IMR-90 (cell line): ENCODE results near the gene PRADC1. TPM values are rescaled to one million over a fixed set of nuclear protein-coding genes. Genes with fewer than 3 reads are reported as not detected.

Experiments used
- ATAC-seq: fragments of 200-7000 bp; cut with Tn5 transposase; 2 replicates; pipeline ENCODE4 v1.9.1; 2020; ENCODE audit warnings: low read depth, mild to moderate bottlenecking, moderate library complexity
- BruUV-seq: library from RNA; stranded (reverse); fragments of 400-500 nt; replicated peaks from 2 replicates; lab custom pipeline; 2021; lab: Mats Ljungman, UMichigan
- CTCF ChIA-PET: fragments of 300-600 bp; formaldehyde crosslinking; extraction: SDS; loops from one replicate; lab custom pipeline; 2021; ENCODE audit warnings: antibody characterized with exemption; lab: Yijun Ruan, JAX
- POLR2A ChIA-PET: fragments of 300-600 bp; sonication (Branson Sonifier 250); formaldehyde crosslinking; loops from one replicate; lab custom pipeline; 2022; ENCODE audit warnings: antibody characterized with exemption; ENCODE audit not compliant: unreplicated experiment; lab: Charles Lee
- DNase-seq: peaks from one replicate; pipeline ENCODE4 v3.0.0; 2013
- H2AFZ ChIP-seq: replicated peaks from 2 replicates; pipeline ENCODE3; 2013; ENCODE audit warnings: low read length, mild to moderate bottlenecking; ENCODE audit not compliant: poor library complexity
- H2AK5ac ChIP-seq: 2 replicates; pipeline ENCODE4 v1.6.1; 2013; ENCODE audit warnings: low read depth, low read length, inconsistent platforms
- H2AK9ac ChIP-seq: replicated peaks from 2 replicates; pipeline ENCODE3; 2013; ENCODE audit warnings: mild to moderate bottlenecking, low read depth, low read length, moderate library complexity; ENCODE audit not compliant: poor library complexity
- H2BK120ac ChIP-seq: 2 replicates; pipeline ENCODE4 v1.6.1; 2013; ENCODE audit warnings: low read depth, low read length, inconsistent platforms
- H2BK15ac ChIP-seq: 3 replicates; pipeline ENCODE4 v1.6.1; 2013; ENCODE audit warnings: low read depth, low read length, inconsistent platforms
- H2BK20ac ChIP-seq: 2 replicates; pipeline ENCODE4 v1.6.1; 2013; ENCODE audit warnings: low read depth, mild to moderate bottlenecking, inconsistent platforms, low read length, moderate library complexity
- H2BK5ac ChIP-seq: 2 replicates; pipeline ENCODE4 v1.6.1; 2013; ENCODE audit warnings: mild to moderate bottlenecking, low read depth, low read length, inconsistent platforms; ENCODE audit not compliant: poor library complexity, severe bottlenecking
- H3K14ac ChIP-seq: replicated peaks from 2 replicates; pipeline ENCODE4 v1.6.1; 2013; ENCODE audit warnings: low read depth, low read length, inconsistent platforms
- H3K18ac ChIP-seq: 2 replicates; pipeline ENCODE4 v1.6.1; 2013; ENCODE audit warnings: low read depth, low read length, control low read depth
- H3K23ac ChIP-seq: 2 replicates; pipeline ENCODE4 v1.6.1; 2013; ENCODE audit warnings: low read depth, low read length, inconsistent platforms
- H3K27ac ChIP-seq: 2 replicates; pipeline ENCODE4 v1.5.1; 2013; ENCODE audit warnings: mild to moderate bottlenecking, control low read depth, low read length; ENCODE audit not compliant: insufficient read depth
- H3K27me3 ChIP-seq: 2 replicates; pipeline ENCODE4 v1.6.1; 2013; ENCODE audit warnings: low read length; ENCODE audit not compliant: control insufficient read depth, insufficient read depth
- H3K36me3 ChIP-seq: 2 replicates; pipeline ENCODE4 v1.6.1; 2013; ENCODE audit warnings: low read length, mixed read lengths; ENCODE audit not compliant: control insufficient read depth, insufficient read depth
- H3K4ac ChIP-seq: 2 replicates; pipeline ENCODE4 v1.6.1; 2013; ENCODE audit warnings: low read depth, low read length, inconsistent platforms
- H3K4me1 ChIP-seq: 2 replicates; pipeline ENCODE4 v1.6.1; 2013; ENCODE audit warnings: low read length, mixed read lengths; ENCODE audit not compliant: control insufficient read depth, insufficient read depth
- H3K4me2 ChIP-seq: 2 replicates; pipeline ENCODE4 v1.6.1; 2013; ENCODE audit warnings: low read depth, mild to moderate bottlenecking, control low read depth, low read length, moderate library complexity
- H3K4me3 ChIP-seq: 2 replicates; pipeline ENCODE4 v1.5.1; 2013; ENCODE audit warnings: low read depth, mild to moderate bottlenecking, control low read depth, low read length, moderate library complexity; ENCODE audit not compliant: insufficient read depth
- H3K56ac ChIP-seq: 2 replicates; pipeline ENCODE4 v1.6.1; 2013; ENCODE audit warnings: low read length, inconsistent platforms; ENCODE audit not compliant: insufficient read depth; ENCODE audit errors: extremely low read depth
- H3K79me1 ChIP-seq, 2 experiments: 2 replicates each; pipeline ENCODE4 v1.6.1; 2013; ENCODE audit warnings: low read length in 2 of 2, inconsistent platforms in 1 of 2, low read depth in 1 of 2
- H3K9ac ChIP-seq: 2 replicates; pipeline ENCODE4 v1.6.1; 2013; ENCODE audit warnings: low read depth, low read length, control low read depth
- H3K9me1 ChIP-seq: 2 replicates; pipeline ENCODE4 v1.6.1; 2013; ENCODE audit warnings: low read length, inconsistent platforms; ENCODE audit not compliant: insufficient read depth
- H3K9me3 ChIP-seq: 2 replicates; pipeline ENCODE4 v1.6.1; 2013; ENCODE audit warnings: low read length; ENCODE audit not compliant: control insufficient read depth, insufficient read depth
- H4K20me1 ChIP-seq: 2 replicates; pipeline ENCODE4 v1.6.1; 2013; ENCODE audit warnings: low read length, inconsistent platforms; ENCODE audit not compliant: insufficient read depth
- H4K5ac ChIP-seq: 2 replicates; pipeline ENCODE4 v1.6.1; 2013; ENCODE audit warnings: mild to moderate bottlenecking, low read depth, low read length, control low read depth
- H4K8ac ChIP-seq, 2 experiments: 2 replicates each; pipeline ENCODE4 v1.6.1; 2013; ENCODE audit warnings: low read depth in 2 of 2, low read length in 2 of 2, control low read depth in 1 of 2, inconsistent platforms in 1 of 2
- H4K91ac ChIP-seq: 2 replicates; pipeline ENCODE4 v1.6.1; 2013; ENCODE audit warnings: low read depth, low read length, inconsistent platforms; ENCODE audit not compliant: insufficient read depth
- BHLHE40 ChIP-seq: fragments of 150-350 bp; IDR thresholded peaks from 2 replicates; pipeline ENCODE4 v1.6.1; 2016; ENCODE audit warnings: mild to moderate bottlenecking, low read depth, low read length
- FOS ChIP-seq: fragments of 150-350 bp; IDR thresholded peaks from 2 replicates; pipeline ENCODE4 v1.6.1; 2016; ENCODE audit warnings: low read depth, low read length
- MAFK ChIP-seq: IDR thresholded peaks from 2 replicates; pipeline ENCODE4 v1.6.1; 2012; ENCODE audit warnings: low read depth, low read length, improper control_type of control experiment
- MAZ ChIP-seq: IDR thresholded peaks from 2 replicates; pipeline ENCODE4 v1.6.1; 2012; ENCODE audit warnings: low read depth, mild to moderate bottlenecking, low read length, improper control_type of control experiment, moderate library complexity, borderline replicate concordance
- NFE2L2 ChIP-seq: fragments of 150-350 bp; IDR thresholded peaks from 2 replicates; pipeline ENCODE4 v1.6.1; 2016; ENCODE audit warnings: low read depth, mild to moderate bottlenecking, low read length
- RAD21 ChIP-seq: IDR thresholded peaks from 2 replicates; pipeline ENCODE4 v1.6.1; 2012; ENCODE audit warnings: low read length, improper control_type of control experiment
- RFX5 ChIP-seq: IDR thresholded peaks from 2 replicates; pipeline ENCODE4 v1.8.0; 2012; ENCODE audit warnings: low read depth, mild to moderate bottlenecking, low read length, moderate library complexity
- SMC3 ChIP-seq: fragments of 150-350 bp; IDR thresholded peaks from 2 replicates; pipeline ENCODE4 v1.6.1; 2016; ENCODE audit warnings: low read depth, mild to moderate bottlenecking, antibody characterized with exemption, low read length, moderate library complexity
- WGBS, 2 experiments: methylation state at CpG; one replicate each; pipeline versions ENCODE4 v1.1.5 to v1.1.7; 2013; ENCODE audit warnings: missing lambda C conversion rate in 2 of 2; ENCODE audit not compliant: insufficient read length in 1 of 2; ENCODE audit errors: extremely low coverage in 2 of 2; 5-methylcytosine and 5-hydroxymethylcytosine counted together
- dilution Hi-C: fragments of 300-500 bp; cut with HindIII; formaldehyde crosslinking; loops from one replicate; pipeline ENCODE4 v1.14.3; 2018; ENCODE audit warnings: low sequenced_read_pairs; ENCODE audit not compliant: unreplicated experiment
- in situ Hi-C: fragments of 300-500 bp; cut with MboI; formaldehyde crosslinking; loops from 3 replicates; pipeline ENCODE4 v1.14.3; 2019; ENCODE audit warnings: low sequenced_read_pairs, inconsistent platforms, mixed read lengths
- intact Hi-C: fragments of 100-400 bp; cut with micrococcal nuclease; formaldehyde crosslinking; loops from 2 replicates; pipeline ENCODE4 v1.10.0; 2022
- polyA plus RNA-seq, 3 experiments: library from polyadenylated mRNA; depleted of rRNA; stranded (reverse); fragments of >200 nt; gene quantifications; 2 replicates each; pipeline ENCODE4 v1.2.3, GENCODE V29; 2012; ENCODE audit warnings: low replicate concordance in 1 of 3
- total RNA-seq: library from RNA; depleted of rRNA; stranded (reverse); fragments of >200 nt; gene quantifications from 2 replicates; pipeline ENCODE4 v1.2.3, GENCODE V29; 2012
- TF ChIP-seq, protein P1 (sequence below): fragments of 150-350 bp; IDR thresholded peaks from 2 replicates; pipeline ENCODE4 v1.6.1; 2017; ENCODE audit warnings: mild to moderate bottlenecking, antibody characterized with exemption, low read length, low read depth
- TF ChIP-seq, protein P2 (sequence below): fragments of 150-350 bp; IDR thresholded peaks from 2 replicates; pipeline ENCODE4 v1.6.1; 2016; ENCODE audit warnings: low read depth, mild to moderate bottlenecking, low read length, moderate library complexity, borderline replicate concordance
- TF ChIP-seq, protein P3 (sequence below): conservative IDR thresholded peaks from 2 replicates; pipeline ENCODE4 v1.5.1; 2012; ENCODE audit warnings: mild to moderate bottlenecking, low read depth, low read length, improper control_type of control experiment

PRADC1 gene
- total and polyA plus RNA-seq, 2 of the 4 experiments (the other 2 are of a cell fraction): 13.1 to 18.4 TPM

DNA sequence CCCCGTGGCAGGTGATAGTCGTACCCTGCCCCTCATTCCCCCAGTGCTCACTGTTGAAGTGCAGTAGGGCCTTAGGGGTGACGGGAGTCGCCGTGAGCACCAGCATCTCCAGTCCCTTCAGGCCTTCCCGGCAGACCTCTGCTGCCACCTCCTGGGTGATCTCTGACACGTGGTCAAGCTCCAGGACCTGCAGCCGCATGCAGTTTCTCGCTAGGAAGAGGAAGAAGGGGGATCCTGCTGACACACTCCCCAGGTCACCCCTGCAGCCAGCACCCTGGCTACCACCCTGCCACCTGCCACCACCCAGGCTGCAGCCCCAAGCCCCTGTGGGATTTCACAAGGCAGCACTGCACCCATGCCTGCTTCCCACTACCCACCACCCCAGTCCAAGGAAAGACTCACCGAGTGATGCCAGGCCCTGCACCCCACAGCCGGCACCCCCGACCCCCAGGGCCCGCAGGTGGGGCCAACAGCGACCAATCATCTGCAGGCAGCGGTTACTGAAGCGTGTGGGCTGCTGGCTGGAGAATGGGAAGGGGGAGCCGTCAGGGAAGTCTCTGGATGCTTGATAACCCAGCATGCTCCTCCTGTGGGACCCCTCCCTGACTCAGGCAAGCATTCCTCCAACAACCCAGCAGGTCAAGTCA is 27.4 kb upstream of the PRADC1 start:
- TF ChIP-seq MAZ (no peak), RFX5 (no peak), NFE2L2 (no peak), MAFK (no peak), BHLHE40 (no peak), RAD21 (peak; percentile 46), SMC3 (no peak), FOS (no peak)
- TF ChIP-seq, protein P1, sequence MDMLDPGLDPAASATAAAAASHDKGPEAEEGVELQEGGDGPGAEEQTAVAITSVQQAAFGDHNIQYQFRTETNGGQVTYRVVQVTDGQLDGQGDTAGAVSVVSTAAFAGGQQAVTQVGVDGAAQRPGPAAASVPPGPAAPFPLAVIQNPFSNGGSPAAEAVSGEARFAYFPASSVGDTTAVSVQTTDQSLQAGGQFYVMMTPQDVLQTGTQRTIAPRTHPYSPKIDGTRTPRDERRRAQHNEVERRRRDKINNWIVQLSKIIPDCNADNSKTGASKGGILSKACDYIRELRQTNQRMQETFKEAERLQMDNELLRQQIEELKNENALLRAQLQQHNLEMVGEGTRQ: peak; percentile 37; the same call in 1 of the 2 replicates
- TF ChIP-seq, protein P2, sequence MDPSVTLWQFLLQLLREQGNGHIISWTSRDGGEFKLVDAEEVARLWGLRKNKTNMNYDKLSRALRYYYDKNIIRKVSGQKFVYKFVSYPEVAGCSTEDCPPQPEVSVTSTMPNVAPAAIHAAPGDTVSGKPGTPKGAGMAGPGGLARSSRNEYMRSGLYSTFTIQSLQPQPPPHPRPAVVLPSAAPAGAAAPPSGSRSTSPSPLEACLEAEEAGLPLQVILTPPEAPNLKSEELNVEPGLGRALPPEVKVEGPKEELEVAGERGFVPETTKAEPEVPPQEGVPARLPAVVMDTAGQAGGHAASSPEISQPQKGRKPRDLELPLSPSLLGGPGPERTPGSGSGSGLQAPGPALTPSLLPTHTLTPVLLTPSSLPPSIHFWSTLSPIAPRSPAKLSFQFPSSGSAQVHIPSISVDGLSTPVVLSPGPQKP: no peak
- TF ChIP-seq, protein P3, sequence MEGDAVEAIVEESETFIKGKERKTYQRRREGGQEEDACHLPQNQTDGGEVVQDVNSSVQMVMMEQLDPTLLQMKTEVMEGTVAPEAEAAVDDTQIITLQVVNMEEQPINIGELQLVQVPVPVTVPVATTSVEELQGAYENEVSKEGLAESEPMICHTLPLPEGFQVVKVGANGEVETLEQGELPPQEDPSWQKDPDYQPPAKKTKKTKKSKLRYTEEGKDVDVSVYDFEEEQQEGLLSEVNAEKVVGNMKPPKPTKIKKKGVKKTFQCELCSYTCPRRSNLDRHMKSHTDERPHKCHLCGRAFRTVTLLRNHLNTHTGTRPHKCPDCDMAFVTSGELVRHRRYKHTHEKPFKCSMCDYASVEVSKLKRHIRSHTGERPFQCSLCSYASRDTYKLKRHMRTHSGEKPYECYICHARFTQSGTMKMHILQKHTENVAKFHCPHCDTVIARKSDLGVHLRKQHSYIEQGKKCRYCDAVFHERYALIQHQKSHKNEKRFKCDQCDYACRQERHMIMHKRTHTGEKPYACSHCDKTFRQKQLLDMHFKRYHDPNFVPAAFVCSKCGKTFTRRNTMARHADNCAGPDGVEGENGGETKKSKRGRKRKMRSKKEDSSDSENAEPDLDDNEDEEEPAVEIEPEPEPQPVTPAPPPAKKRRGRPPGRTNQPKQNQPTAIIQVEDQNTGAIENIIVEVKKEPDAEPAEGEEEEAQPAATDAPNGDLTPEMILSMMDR: peak; percentile 45
- H2AFZ ChIP-seq: peak overlapping the region; percentile 62
- H2AK5ac ChIP-seq: no peak overlapping the region
- WGBS, 2 experiments: 21% methylated on average over 4 of the region's 17 CpGs; no CpG with 5 or more reads in 1 of the 2 experiments
- H3K36me3 ChIP-seq: peaks cover 8% of the 10 kb centered on the region
- H3K4ac ChIP-seq: no peak overlapping the region
- no TSS peak for BruUV-seq
- no peak overlapping the region for H2BK15ac ChIP-seq
- in situ Hi-C loops: no loop called here
- ChIA-PET CTCF (interaction anchor here (0.7 kb wide), 1 partner anchor 11 kb away, joined by 4 read pairs; no protein-coding TSS in a partner anchor), POLR2A (no interaction called here)
- no peak overlapping the region for H3K27ac ChIP-seq
- H3K14ac ChIP-seq: no peak overlapping the region
- no peaks in the 10 kb centered on the region for H3K4me1 ChIP-seq
- H2BK5ac ChIP-seq: no peak overlapping the region
- H3K18ac ChIP-seq: no peak overlapping the region
- no peak overlapping the region for H3K56ac ChIP-seq
- peaks cover 8% of the 10 kb centered on the region for H4K20me1 ChIP-seq
- no peak overlapping the region for H3K4me3 ChIP-seq
- no peak overlapping the region for H2BK20ac ChIP-seq
- H2BK120ac ChIP-seq: no peak overlapping the region
- no peak overlapping the region for H3K23ac ChIP-seq
- no peak overlapping the region for H3K4me2 ChIP-seq
- H3K79me1 ChIP-seq: no peaks in the 10 kb centered on the region
- DNase-seq (peak; percentile 43), ATAC-seq (peak; percentile 84)
- intact Hi-C loops: loop anchor here (5.0 kb wide), 1 partner anchor 98 kb away; no protein-coding TSS in a partner anchor
- H4K5ac ChIP-seq: no peak overlapping the region
- 0 out of 2 replicates have a peak, but pooled peaks cover 3% of the 10 kb centered on the region for H3K9me1 ChIP-seq
- H3K27me3 ChIP-seq: no peaks in the 10 kb centered on the region
- no peaks in the 10 kb centered on the region for H3K9me3 ChIP-seq
- no peak overlapping the region for H4K8ac ChIP-seq
- no peak overlapping the region for H3K9ac ChIP-seq
- dilution Hi-C loops: no loop called here
- no peak overlapping the region for H4K91ac ChIP-seq
- H2AK9ac ChIP-seq: no peak overlapping the region
